ENCODE results near the gene MMEL1. TPM values are rescaled to one million over a fixed set of nuclear protein-coding genes. Genes with fewer than 3 reads are reported as not detected.
A peak's percentile ranks its signal among the peaks of the same experiment; 100 is the strongest.

The MMEL1 gene
- total and polyA plus RNA-seq, 11 donors: 0.30 to 2.6 (median 0.97) TPM; not detected in 5

- Histone ChIP-seq H3K36me3 (no peaks in the 10 kb centered on the region), H3K9me3 (no peaks in the 10 kb centered on the region), H3K4me3 (peak overlapping the region; percentile 22 to 86 (median 58)), H3K27me3 (peaks cover 0 to 8% (median 2%) of the 10 kb centered on the region in 9 donors), H3K27ac (peak overlapping the region; percentile 87 to 99 (median 96)), H3K4me1 (peaks cover 23 to 84% (median 63%) of the 10 kb centered on the region in 12 donors)
- TF ChIP-seq POLR2A (IDR thresholded peaks at IDR 0.05): peak in 1 of 2 donors; percentile 28
- TF ChIP-seq, protein P1, sequence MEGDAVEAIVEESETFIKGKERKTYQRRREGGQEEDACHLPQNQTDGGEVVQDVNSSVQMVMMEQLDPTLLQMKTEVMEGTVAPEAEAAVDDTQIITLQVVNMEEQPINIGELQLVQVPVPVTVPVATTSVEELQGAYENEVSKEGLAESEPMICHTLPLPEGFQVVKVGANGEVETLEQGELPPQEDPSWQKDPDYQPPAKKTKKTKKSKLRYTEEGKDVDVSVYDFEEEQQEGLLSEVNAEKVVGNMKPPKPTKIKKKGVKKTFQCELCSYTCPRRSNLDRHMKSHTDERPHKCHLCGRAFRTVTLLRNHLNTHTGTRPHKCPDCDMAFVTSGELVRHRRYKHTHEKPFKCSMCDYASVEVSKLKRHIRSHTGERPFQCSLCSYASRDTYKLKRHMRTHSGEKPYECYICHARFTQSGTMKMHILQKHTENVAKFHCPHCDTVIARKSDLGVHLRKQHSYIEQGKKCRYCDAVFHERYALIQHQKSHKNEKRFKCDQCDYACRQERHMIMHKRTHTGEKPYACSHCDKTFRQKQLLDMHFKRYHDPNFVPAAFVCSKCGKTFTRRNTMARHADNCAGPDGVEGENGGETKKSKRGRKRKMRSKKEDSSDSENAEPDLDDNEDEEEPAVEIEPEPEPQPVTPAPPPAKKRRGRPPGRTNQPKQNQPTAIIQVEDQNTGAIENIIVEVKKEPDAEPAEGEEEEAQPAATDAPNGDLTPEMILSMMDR (IDR thresholded peaks at IDR 0.05): no peak
- peak; percentile 53 to 66 (median 58) for ATAC-seq
- peak; percentile 91 to 95 (median 92) for DNase-seq
- WGBS, 4 donors: 4 to 40% (median 8%) methylated on average over 1 to 38 of the region's 43 CpGs
- intact Hi-C loops (cut with DNase I): loop anchor here in 7 of 10 donors (1.0 to 10.0 kb wide), 8 partner anchors 15 to 361 kb away; partner anchors contain the start of genes FAAP20 (in 2 of the 7), HES5 (in 1 of the 7) and PRXL2B (in 1 of the 7)
Observed at GRCh38 chr1:2545754-2546514, 86.9 kb downstream of the MMEL1 start.

DNA sequence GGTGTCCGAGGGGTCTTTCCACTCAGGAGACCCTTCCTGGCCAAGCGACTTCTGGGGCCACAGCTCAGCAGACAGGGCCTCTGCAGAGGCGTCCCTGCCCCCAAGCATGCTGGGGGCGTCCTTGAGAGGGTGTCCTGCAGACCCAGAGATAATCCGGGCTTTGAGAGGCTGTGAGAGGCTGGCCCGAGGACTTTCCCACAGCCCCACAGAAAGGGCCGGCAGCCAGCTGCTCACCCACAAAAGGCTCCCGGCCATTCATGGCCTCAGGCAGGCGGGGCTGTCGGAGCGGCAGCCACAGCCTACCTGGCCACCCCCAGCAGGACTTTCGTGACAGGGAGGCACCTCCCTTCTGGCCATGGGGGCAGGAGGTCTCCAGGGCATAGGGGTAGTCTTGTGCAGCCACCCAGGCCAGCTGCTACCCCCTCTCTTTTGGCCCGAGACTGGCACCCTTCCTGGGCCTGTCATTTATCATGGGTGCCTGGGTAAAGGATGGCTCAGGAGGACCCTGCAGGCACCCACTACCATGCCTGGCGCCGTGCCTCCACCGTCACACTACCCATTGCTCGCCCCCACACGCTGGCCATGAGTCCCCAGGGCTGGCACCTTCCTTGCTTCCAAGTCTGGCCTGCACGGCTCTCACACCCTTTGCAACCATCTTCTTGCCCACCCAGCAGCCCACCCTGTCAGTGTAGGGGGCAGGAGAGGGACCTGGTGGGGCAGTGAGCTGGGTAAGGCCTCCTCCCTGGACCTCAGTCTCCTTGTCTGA, 87.8 kb downstream of the MMEL1 start:
- peaks cover 0 to 17% (median 6%) of the 10 kb centered on the region in 9 donors for H3K27me3 ChIP-seq
- H3K36me3 ChIP-seq: no peaks in the 10 kb centered on the region
- DNase-seq (no peak), ATAC-seq (no peak)
- intact Hi-C loops (cut with DNase I): loop anchor here in 6 of 10 donors (5.0 to 10.0 kb wide), 6 partner anchors 42 to 360 kb away; partner anchors contain the start of genes FAAP20 (in 2 of the 6) and PRXL2B (in 1 of the 6)
- peak overlapping the region in 1 of 12 donors; percentile 64 for H3K4me3 ChIP-seq
- H3K27ac ChIP-seq: peak overlapping the region in 11 of 12 donors; percentile 49 to 99 (median 96)
- TF ChIP-seq, protein P1 (IDR thresholded peaks at IDR 0.05): no peak
- no peak for TF ChIP-seq POLR2A (IDR thresholded peaks at IDR 0.05)
- no peaks in the 10 kb centered on the region for H3K9me3 ChIP-seq
- WGBS, 4 donors: 48 to 58% (median 53%) methylated on average over 12 to 19 of the region's 19 CpGs
- H3K4me1 ChIP-seq: peaks cover 23 to 92% (median 66%) of the 10 kb centered on the region in 12 donors

- ATAC-seq (no peak), DNase-seq (peak in 1 of 5 donors; percentile 53)
- 30 to 64% (median 54%) methylated on average over 13 to 26 of the region's 26 CpGs for WGBS, 4 donors
- peaks cover 23 to 86% (median 63%) of the 10 kb centered on the region in 12 donors for H3K4me1 ChIP-seq
- no peak overlapping the region for H3K4me3 ChIP-seq
- H3K27ac ChIP-seq: peak overlapping the region in 10 of 12 donors; percentile 20 to 99 (median 95)
- H3K36me3 ChIP-seq: no peaks in the 10 kb centered on the region
- no peaks in the 10 kb centered on the region for H3K9me3 ChIP-seq
- intact Hi-C loops (cut with DNase I): loop anchor here in 5 of 10 donors (10.0 kb wide), 4 partner anchors 101 to 359 kb away; partner anchors contain the start of gene FAAP20 (in 2 of the 5)
- H3K27me3 ChIP-seq: peaks cover 0 to 21% (median 8%) of the 10 kb centered on the region in 9 donors
- no peak for TF ChIP-seq POLR2A (IDR thresholded peaks at IDR 0.05)
- TF ChIP-seq, protein P1 (IDR thresholded peaks at IDR 0.05): no peak
Observed at GRCh38 chr1:2544093-2544874, 88.5 kb downstream of the MMEL1 start.

Data from heart left ventricle (tissue), 16 donors.